Psoas muscle (tissue), 8 donors: ENCODE results near the gene AFF3. TPM values are rescaled to one million over a fixed set of nuclear protein-coding genes. Genes with fewer than 3 reads are reported as not detected.
"Not testable (repeated sequence)": the region's sequence is repeated elsewhere in the genome, so short reads cannot be mapped to it uniquely, and the experiment has no call there.

Source experiments
- ATAC-seq, 4 donors: fragments of 200-7000 bp; cut with Tn5 transposase; one replicate each; pipeline ENCODE4 v1.9.1; 2020; ENCODE audit warnings: moderate library complexity in 3 of 4, mild to moderate bottlenecking in 2 of 4
- DNase-seq, 2 donors: peaks; one replicate each; pipeline ENCODE4 v3.0.0-alpha.2; 2020
- H3K27ac ChIP-seq: fragments of 200-600 bp; one replicate; pipeline ENCODE4 v1.8.0; 2022
- H3K27me3 ChIP-seq, 3 donors: fragments of 200-600 bp in 1 of 3; one replicate each; pipeline versions ENCODE4 v1.6.1 to v1.8.0; 2013 to 2022; ENCODE audit warnings: low read length in 2 of 3, mild to moderate bottlenecking in 2 of 3, moderate library complexity in 1 of 3; ENCODE audit not compliant: insufficient read depth in 3 of 3
- H3K36me3 ChIP-seq, 2 donors: fragments of 200-600 bp in 1 of 2; one replicate each; pipeline versions ENCODE4 v1.6.1 to v1.8.0; 2013 to 2022; ENCODE audit warnings: low read depth in 1 of 2, mild to moderate bottlenecking in 1 of 2, moderate library complexity in 1 of 2; ENCODE audit not compliant: insufficient read depth in 1 of 2
- H3K4me1 ChIP-seq: fragments of 200-600 bp; one replicate; pipeline ENCODE4 v1.8.0; 2022
- H3K4me3 ChIP-seq: fragments of 200-600 bp; one replicate; pipeline ENCODE4 v1.8.0; 2022; ENCODE audit warnings: mild to moderate bottlenecking
- H3K9me3 ChIP-seq: fragments of 200-600 bp; one replicate; pipeline ENCODE4 v1.8.0; 2022
- WGBS, 3 donors: extraction: QIAGEN DNeasy Blood & Tissue Kit; methylation state at CpG; one replicate each; pipeline versions ENCODE4 v1.1.6 to v1.1.7; 2013; 5-methylcytosine and 5-hydroxymethylcytosine counted together
- intact Hi-C, 2 donors: fragments of 100-400 bp; cut with DNase I; formaldehyde crosslinking; loops; one replicate each; pipeline versions ENCODE4 v1.11.0 to v1.14.2; 2022
- polyA plus RNA-seq, 3 donors: library from polyadenylated mRNA; stranded (reverse); fragments of 200-250 nt; gene quantifications; one replicate each; pipeline ENCODE4 v1.2.3, GENCODE V29; 2013
- total RNA-seq, 4 donors: library from RNA; stranded (reverse); fragmentation: NEBNext Ultra II Directional in 2 of 4; extraction: Animal tissue kit (Norgen Biotek cat#: 25700) in 2 of 4; gene quantifications; one replicate each; pipeline versions ENCODE4 v1.2.1 to v1.2.4, GENCODE V29; 2021 to 2023
- TF ChIP-seq, protein P1 (sequence below): fragments of 200-600 bp; IDR thresholded peaks from one replicate; pipeline ENCODE4 v1.8.0; 2022; ENCODE audit warnings: antibody characterized with exemption
- donor health status: healthy with polysubstance abuse.
- donor health status: DM: no; HTN: no; CAD: no; lungs with moderate emphysema.
- donor health status: Bipolar disorder and iron deficiency.
- donor health status: healthy.
- donor health status: DM: yes; HTN: yes; CAD: no.
- donor health status: DM: no; HTN: no; CAD: no.
- donor health status: DM: no; HTN: no; CAD: no.
- donor health status: DM: yes; HTN: yes; CAD: no.

The AFF3 gene
- total and polyA plus RNA-seq, 7 donors, result 0.08 to 2.9 (median 0.44) TPM

- no peak for DNase-seq
Observed at GRCh38 chr2:100110614-100111000, 31.8 kb downstream of the AFF3 start.

GRCh38 chr2:100109986-100110613 is 32.3 kb downstream of the AFF3 start:
- Histone ChIP-seq H3K27ac (no peak overlapping the region), H3K27me3 (peaks cover 0 to 24% (median 2%) of the 10 kb centered on the region in 3 donors), H3K4me3 (no peak overlapping the region), H3K4me1 (no peaks in the 10 kb centered on the region), H3K9me3 (no peaks in the 10 kb centered on the region), H3K36me3 (no peaks in the 10 kb centered on the region)
- TF ChIP-seq, protein P1, sequence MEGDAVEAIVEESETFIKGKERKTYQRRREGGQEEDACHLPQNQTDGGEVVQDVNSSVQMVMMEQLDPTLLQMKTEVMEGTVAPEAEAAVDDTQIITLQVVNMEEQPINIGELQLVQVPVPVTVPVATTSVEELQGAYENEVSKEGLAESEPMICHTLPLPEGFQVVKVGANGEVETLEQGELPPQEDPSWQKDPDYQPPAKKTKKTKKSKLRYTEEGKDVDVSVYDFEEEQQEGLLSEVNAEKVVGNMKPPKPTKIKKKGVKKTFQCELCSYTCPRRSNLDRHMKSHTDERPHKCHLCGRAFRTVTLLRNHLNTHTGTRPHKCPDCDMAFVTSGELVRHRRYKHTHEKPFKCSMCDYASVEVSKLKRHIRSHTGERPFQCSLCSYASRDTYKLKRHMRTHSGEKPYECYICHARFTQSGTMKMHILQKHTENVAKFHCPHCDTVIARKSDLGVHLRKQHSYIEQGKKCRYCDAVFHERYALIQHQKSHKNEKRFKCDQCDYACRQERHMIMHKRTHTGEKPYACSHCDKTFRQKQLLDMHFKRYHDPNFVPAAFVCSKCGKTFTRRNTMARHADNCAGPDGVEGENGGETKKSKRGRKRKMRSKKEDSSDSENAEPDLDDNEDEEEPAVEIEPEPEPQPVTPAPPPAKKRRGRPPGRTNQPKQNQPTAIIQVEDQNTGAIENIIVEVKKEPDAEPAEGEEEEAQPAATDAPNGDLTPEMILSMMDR, result no peak
- intact Hi-C loops, result no loop called here
- 57 to 66% (median 64%) methylated on average over 6 of the region's 6 CpGs for WGBS, 3 donors
- ATAC-seq, result no peak
- no peak for DNase-seq

More at GRCh38 chr2:100110614-100111000, 31.8 kb downstream of the AFF3 start:
- Histone ChIP-seq H3K27me3 (peaks cover 0 to 19% (median 2%) of the 10 kb centered on the region in 3 donors), H3K36me3 (no peaks in the 10 kb centered on the region), H3K4me3 (no peak overlapping the region), H3K9me3 (no peaks in the 10 kb centered on the region), H3K27ac (no peak overlapping the region), H3K4me1 (no peaks in the 10 kb centered on the region)
- 61 to 65% (median 63%) methylated on average over 2 of the region's 2 CpGs for WGBS, 3 donors
- TF ChIP-seq, protein P1, result no peak
- intact Hi-C loops, result no loop called here
- ATAC-seq, result no peak

DNA sequence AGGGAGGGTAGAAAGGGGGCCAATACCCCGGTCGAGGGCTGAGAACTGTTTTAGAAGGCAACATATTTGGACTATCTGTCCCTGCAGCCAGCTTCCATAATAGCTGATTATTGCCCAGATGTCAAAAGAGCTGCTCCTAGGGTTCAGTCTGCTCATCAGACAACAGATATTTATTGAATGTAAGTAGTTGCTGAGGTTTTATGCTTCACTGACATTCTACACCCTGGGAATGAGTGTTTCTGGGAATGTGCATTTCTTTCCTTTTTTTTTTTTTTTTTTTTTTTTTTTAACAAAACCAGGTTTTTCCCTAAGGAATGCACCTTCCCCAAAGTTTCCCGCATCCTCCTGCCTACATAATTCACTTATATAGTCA is 33.8 kb downstream of the AFF3 start:
- WGBS, 3 donors, result 48 to 62% (median 61%) methylated on average over 2 to 3 of the region's 3 CpGs
- H3K27ac ChIP-seq, DNase-seq, H3K9me3 ChIP-seq, intact Hi-C loops, H3K4me3 ChIP-seq, H3K4me1 ChIP-seq, ATAC-seq, H3K36me3 ChIP-seq: not testable (repeated sequence)
- peaks cover 0 to 26% (median 2%) of the 10 kb centered on the region in 3 donors for H3K27me3 ChIP-seq

DNA sequence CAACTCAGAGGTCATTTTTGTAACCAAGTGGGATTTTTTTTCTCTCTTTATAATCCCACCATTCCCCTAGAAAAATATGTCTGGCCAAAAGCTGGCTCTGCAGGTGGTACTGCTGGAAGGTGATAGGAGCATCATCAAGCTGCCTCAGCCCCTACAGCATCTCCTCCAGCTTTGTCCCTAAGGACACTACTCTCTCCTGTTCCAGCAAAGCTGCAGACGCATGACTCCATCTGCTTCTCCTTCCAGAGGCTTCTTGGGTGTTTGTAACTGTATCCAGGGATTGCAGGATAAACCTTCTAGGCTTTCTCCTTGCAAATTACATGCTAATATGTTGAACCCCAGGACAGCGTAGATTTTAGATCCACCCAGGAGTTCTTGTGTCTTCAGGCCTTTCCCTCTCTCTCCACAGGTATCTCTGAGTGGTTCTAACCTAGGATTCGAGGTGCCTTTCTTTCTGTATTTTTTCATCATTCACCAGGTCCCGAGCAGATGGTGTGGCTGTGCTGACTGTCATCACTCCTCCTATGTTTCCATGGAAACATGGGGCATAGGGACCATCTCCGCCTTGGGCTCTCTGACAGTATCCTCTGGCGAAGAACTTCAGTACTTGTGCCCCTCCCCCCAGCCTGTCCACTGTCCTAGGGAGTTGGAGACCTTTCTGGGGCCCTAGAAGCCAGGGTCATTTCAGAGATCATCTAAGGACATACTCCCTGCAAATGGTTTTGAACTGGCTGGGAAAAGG is 34.3 kb downstream of the AFF3 start:
- no peak overlapping the region for H3K4me3 ChIP-seq
- intact Hi-C loops, result no loop called here
- no peak overlapping the region for H3K27ac ChIP-seq
- no peaks in the 10 kb centered on the region for H3K36me3 ChIP-seq
- ATAC-seq (no peak), DNase-seq (no peak)
- H3K27me3 ChIP-seq, result peaks cover 0 to 26% (median 2%) of the 10 kb centered on the region in 3 donors
- 80 to 84% (median 82%) methylated on average over 6 of the region's 6 CpGs for WGBS, 3 donors
- H3K4me1 ChIP-seq, result no peaks in the 10 kb centered on the region
- no peaks in the 10 kb centered on the region for H3K9me3 ChIP-seq
- TF ChIP-seq, protein P1, result no peak

DNA sequence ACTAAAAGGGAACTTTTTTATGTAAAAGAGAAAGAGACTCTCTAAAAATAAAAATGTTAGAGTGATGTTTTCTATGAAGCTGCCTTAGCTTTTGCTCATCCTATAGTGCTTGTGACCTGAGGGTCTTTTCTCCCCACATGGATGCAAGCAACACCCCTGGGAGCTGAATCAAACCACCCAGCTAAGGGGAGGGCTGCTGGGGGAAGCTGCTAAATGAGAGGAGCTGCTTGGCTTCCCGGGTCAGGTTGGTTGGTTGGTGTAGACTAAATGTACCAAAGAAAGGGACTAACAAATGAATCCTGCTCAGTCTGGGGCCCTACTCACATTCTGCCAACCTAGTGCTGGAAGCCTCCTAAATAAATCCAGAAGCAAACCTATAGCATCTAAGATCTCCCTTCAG is 35.0 kb downstream of the AFF3 start:
- H3K27me3 ChIP-seq, result peaks cover 0 to 26% (median 2%) of the 10 kb centered on the region in 3 donors
- intact Hi-C loops, result no loop called here
- H3K4me1 ChIP-seq, result no peaks in the 10 kb centered on the region
- DNase-seq (no peak), ATAC-seq (no peak)
- no peak overlapping the region for H3K27ac ChIP-seq
- TF ChIP-seq, protein P1, result no peak
- H3K4me3 ChIP-seq, result no peak overlapping the region
- WGBS, 3 donors, result 64 to 67% (median 67%) methylated on average over 1 of the region's 1 CpG
- no peaks in the 10 kb centered on the region for H3K36me3 ChIP-seq
- H3K9me3 ChIP-seq, result no peaks in the 10 kb centered on the region
